CD14-positive monocyte (primary cell): Measurements from ENCODE around the gene DNAH14. TPM values are rescaled to one million over a fixed set of nuclear protein-coding genes. Genes with fewer than 3 reads are reported as not detected.

Experiments
- DNase-seq, 3 donors: peaks; one replicate each; pipeline ENCODE4 v3.0.0-alpha.2; 2011 to 2022
- H2AFZ ChIP-seq: 2 replicates; pipeline ENCODE4 v1.6.0; 2012; ENCODE audit warnings: mild to moderate bottlenecking, low read depth, low read length, inconsistent platforms; ENCODE audit not compliant: insufficient read depth, poor library complexity, severe bottlenecking
- H3K27ac ChIP-seq, 2 donors: 1 replicate in 1 of 2; 2 replicates in 1 of 2; pipeline ENCODE4 v1.5.1; 2012 to 2013; ENCODE audit warnings: low read length in 2 of 2, control low read depth in 1 of 2, inconsistent platforms in 1 of 2, low read depth in 1 of 2, mild to moderate bottlenecking in 1 of 2
- H3K27me3 ChIP-seq, 2 donors: one replicate each; pipeline versions ENCODE4 v1.6.0 to v1.6.1; 2011 to 2013; ENCODE audit warnings: low read length in 2 of 2; ENCODE audit not compliant: control insufficient read depth in 2 of 2, insufficient read depth in 2 of 2
- H3K36me3 ChIP-seq, 2 donors: replicated peaks in 1 of 2; 1 replicate in 1 of 2; 2 replicates in 1 of 2; pipeline versions ENCODE4 v1.5.1 to v1.6.1; 2012 to 2013; ENCODE audit warnings: low read length in 2 of 2, control low read depth in 1 of 2, inconsistent platforms in 1 of 2, mild to moderate bottlenecking in 1 of 2; ENCODE audit not compliant: insufficient read depth in 2 of 2, control insufficient read depth in 1 of 2
- H3K4me1 ChIP-seq, 2 donors: 1 replicate in 1 of 2; 2 replicates in 1 of 2; pipeline versions ENCODE4 v1.5.1 to v1.6.1; 2012 to 2013; ENCODE audit warnings: low read length in 2 of 2, control low read depth in 1 of 2, inconsistent platforms in 1 of 2, mild to moderate bottlenecking in 1 of 2, moderate library complexity in 1 of 2; ENCODE audit not compliant: insufficient read depth in 2 of 2, control insufficient read depth in 1 of 2
- H3K4me2 ChIP-seq: replicated peaks from 2 replicates; pipeline ENCODE3; 2012; ENCODE audit warnings: low read length, moderate library complexity, mild to moderate bottlenecking; ENCODE audit not compliant: poor library complexity, severe bottlenecking; ENCODE audit errors: extremely low read depth
- H3K4me3 ChIP-seq, 3 experiments: fragments of 200-600 bp in 1 of 3; sonication (generic) in 1 of 3; replicated peaks in 1 of 3; 1 replicate in 2 of 3; 2 replicates in 1 of 3; pipeline ENCODE4 v1.5.1; 2011 to 2013; ENCODE audit warnings: low read length in 3 of 3, mild to moderate bottlenecking in 3 of 3, control low read depth in 2 of 3, low read depth in 2 of 3, inconsistent platforms in 1 of 3, moderate library complexity in 1 of 3
- H3K79me2 ChIP-seq: 2 replicates; pipeline ENCODE4 v1.6.0; 2012; ENCODE audit warnings: mild to moderate bottlenecking, control low read depth, inconsistent platforms, low read length, moderate library complexity; ENCODE audit not compliant: insufficient read depth
- H3K9ac ChIP-seq: 2 replicates; pipeline ENCODE4 v1.6.0; 2017; ENCODE audit warnings: low read length, mild to moderate bottlenecking; ENCODE audit not compliant: insufficient read depth, poor library complexity, severe bottlenecking
- H3K9me3 ChIP-seq, 2 donors: replicated peaks in 1 of 2; 1 replicate in 1 of 2; 2 replicates in 1 of 2; pipeline versions ENCODE4 v1.5.1 to v1.6.1; 2012 to 2013; ENCODE audit warnings: low read length in 2 of 2, control low read depth in 1 of 2; ENCODE audit not compliant: control insufficient read depth in 1 of 2, insufficient read depth in 1 of 2
- H4K20me1 ChIP-seq: 2 replicates; pipeline ENCODE4 v1.6.0; 2012; ENCODE audit warnings: mild to moderate bottlenecking, low read length, control low read depth, moderate library complexity; ENCODE audit not compliant: insufficient read depth
- H3K27ac Mint-ChIP-seq, 7 donors: one replicate each; pipeline ENCODE4 v1.8.0; 2020; ENCODE audit warnings: mild to moderate bottlenecking in 7 of 7, mixed read lengths in 7 of 7, moderate library complexity in 6 of 7, inconsistent platforms in 2 of 7
- H3K27me3 Mint-ChIP-seq, 3 donors: one replicate each; pipeline ENCODE4 v1.8.0; 2021 to 2022; ENCODE audit warnings: low read depth in 3 of 3, mild to moderate bottlenecking in 3 of 3, mixed read lengths in 3 of 3, moderate library complexity in 3 of 3, inconsistent platforms in 1 of 3
- H3K36me3 Mint-ChIP-seq, 2 donors: one replicate each; pipeline ENCODE4 v1.8.0; 2020; ENCODE audit warnings: mixed read lengths in 2 of 2, inconsistent platforms in 1 of 2, mild to moderate bottlenecking in 1 of 2
- H3K4me1 Mint-ChIP-seq: one replicate; pipeline ENCODE4 v1.8.0; 2020; ENCODE audit warnings: mild to moderate bottlenecking, mixed read lengths
- H3K4me3 Mint-ChIP-seq, 2 donors: one replicate each; pipeline ENCODE4 v1.8.0; 2020; ENCODE audit warnings: mild to moderate bottlenecking in 2 of 2, mixed read lengths in 2 of 2, moderate library complexity in 1 of 2
- H3K9me3 Mint-ChIP-seq, 7 donors: one replicate each; pipeline ENCODE4 v1.8.0; 2020 to 2022; ENCODE audit warnings: mixed read lengths in 7 of 7, mild to moderate bottlenecking in 6 of 7, moderate library complexity in 6 of 7, inconsistent platforms in 2 of 7
- CTCF ChIP-seq: fragments of 200-600 bp; IDR thresholded peaks from one replicate; pipeline ENCODE4 v1.8.0; 2022; ENCODE audit warnings: antibody characterized with exemption, mild to moderate bottlenecking
- WGBS: methylation state at CpG from one replicate; pipeline ENCODE4 v1.1.5; 2013; ENCODE audit warnings: missing lambda C conversion rate; ENCODE audit not compliant: insufficient coverage; 5-methylcytosine and 5-hydroxymethylcytosine counted together
- intact Hi-C, 2 donors: fragments of 100-400 bp; cut with micrococcal nuclease; formaldehyde crosslinking; loops; one replicate each; pipeline versions ENCODE4 v1.15.0 to v1.15.1; 2023
- polyA plus RNA-seq, 3 donors: library from polyadenylated mRNA; depleted of rRNA in 1 of 3; unstranded in 2 of 3; stranded (reverse) in 1 of 3; fragments of 300-500 nt in 2 of 3; fragments of >200 nt in 1 of 3; fragmentation: Illumina TruSeq in 2 of 3; gene quantifications; 1 replicate in 2 of 3; 2 replicates in 1 of 3; pipeline ENCODE4 v1.2.3, GENCODE V29; 2012 to 2021

The DNAH14 gene
- polyA plus RNA-seq, 3 donors = 0.83 TPM; not detected in 2

- Mint-ChIP-seq H3K27ac (peak overlapping the region in 1 of 7 donors; percentile 41), H3K36me3 (peaks cover 53% of the 10 kb centered on the region in 2 donors), H3K4me3 (no peak overlapping the region), H3K9me3 (peaks cover 0 to 3% (median 0%) of the 10 kb centered on the region in 7 donors), H3K27me3 (peaks cover 0 to 2% (median 0%) of the 10 kb centered on the region in 3 donors), H3K4me1 (peaks cover 1% of the 10 kb centered on the region)
- 100% methylated on average over 1 of the region's 2 CpGs for WGBS
- Histone ChIP-seq H3K4me3 (no peak overlapping the region), H4K20me1 (peaks cover 21% of the 10 kb centered on the region), H3K9me3 (no peaks in the 10 kb centered on the region), H3K9ac (no peak overlapping the region), H3K27me3 (no peaks in the 10 kb centered on the region), H3K36me3 (peaks cover 50 to 55% of the 10 kb centered on the region in 2 donors), H3K4me1 (no peaks in the 10 kb centered on the region), H3K27ac (no peak overlapping the region), H3K79me2 (peaks cover 10% of the 10 kb centered on the region), H3K4me2 (no peak overlapping the region), H2AFZ (no peak overlapping the region)
- DNase-seq = no peak
- intact Hi-C loops = no loop called here
- TF ChIP-seq CTCF = no peak
Observed at GRCh38 chr1:225396357-225396756, 466.9 kb downstream of the DNAH14 start.

GRCh38 chr1:225400968-225401367 is 471.5 kb downstream of the DNAH14 start:
- peak overlapping the region in 1 of 7 donors; percentile 21 for H3K27ac Mint-ChIP-seq
- Histone ChIP-seq H3K4me1 (no peaks in the 10 kb centered on the region), H3K4me3 (no peak overlapping the region), H3K36me3 (peaks cover 89 to 96% of the 10 kb centered on the region in 2 donors), H3K27ac (peak overlapping the region in 1 of 2 donors; percentile 43), H3K27me3 (no peaks in the 10 kb centered on the region), H2AFZ (no peak overlapping the region), H3K4me2 (no peak overlapping the region), H3K9ac (no peak overlapping the region), H3K9me3 (no peaks in the 10 kb centered on the region), H4K20me1 (peaks cover 44% of the 10 kb centered on the region), H3K79me2 (peaks cover 25% of the 10 kb centered on the region)
- no peaks in the 10 kb centered on the region for H3K27me3 Mint-ChIP-seq
- TF ChIP-seq CTCF = no peak
- intact Hi-C loops = no loop called here
- H3K4me1 Mint-ChIP-seq = peaks cover 3% of the 10 kb centered on the region
- WGBS = 84% methylated on average over 3 of the region's 5 CpGs
- no peak overlapping the region for H3K4me3 Mint-ChIP-seq
- peaks cover 77 to 79% of the 10 kb centered on the region in 2 donors for H3K36me3 Mint-ChIP-seq
- no peaks in the 10 kb centered on the region for H3K9me3 Mint-ChIP-seq
- DNase-seq = no peak
